ENCODE data around the gene MRTFA. TPM values are rescaled to one million over a fixed set of nuclear protein-coding genes. Genes with fewer than 3 reads are reported as not detected.
"Not testable (repeated sequence)": the region's sequence is repeated elsewhere in the genome, so short reads cannot be mapped to it uniquely, and the experiment has no call there.

Gene MRTFA
- total RNA-seq, 1 donor from 2014 or later: 53.0 TPM

DNA sequence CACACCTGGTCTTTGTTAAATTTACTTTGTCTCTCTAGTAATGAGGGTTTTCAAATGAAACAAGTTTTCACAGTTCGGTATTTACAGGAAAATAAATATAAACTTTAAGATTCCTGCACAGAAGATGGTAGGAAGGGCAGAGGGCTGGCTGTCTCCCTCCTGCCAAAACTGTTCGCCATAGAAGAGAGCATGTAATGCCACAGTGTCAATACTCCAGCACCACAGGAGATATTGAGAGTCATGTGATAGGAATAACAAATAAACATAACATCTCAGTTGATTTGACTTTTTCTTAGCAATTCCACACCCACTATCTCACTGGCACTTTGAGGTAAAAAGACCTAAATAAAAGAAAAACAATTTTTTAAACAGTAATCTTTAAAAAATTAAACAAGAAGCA is 100.9 kb downstream of the MRTFA start:
- H3K27me3 ChIP-seq (ENCODE audit: control insufficient read depth, insufficient read depth, low read length): no peaks in the 10 kb centered on the region
- TF ChIP-seq, protein P1, sequence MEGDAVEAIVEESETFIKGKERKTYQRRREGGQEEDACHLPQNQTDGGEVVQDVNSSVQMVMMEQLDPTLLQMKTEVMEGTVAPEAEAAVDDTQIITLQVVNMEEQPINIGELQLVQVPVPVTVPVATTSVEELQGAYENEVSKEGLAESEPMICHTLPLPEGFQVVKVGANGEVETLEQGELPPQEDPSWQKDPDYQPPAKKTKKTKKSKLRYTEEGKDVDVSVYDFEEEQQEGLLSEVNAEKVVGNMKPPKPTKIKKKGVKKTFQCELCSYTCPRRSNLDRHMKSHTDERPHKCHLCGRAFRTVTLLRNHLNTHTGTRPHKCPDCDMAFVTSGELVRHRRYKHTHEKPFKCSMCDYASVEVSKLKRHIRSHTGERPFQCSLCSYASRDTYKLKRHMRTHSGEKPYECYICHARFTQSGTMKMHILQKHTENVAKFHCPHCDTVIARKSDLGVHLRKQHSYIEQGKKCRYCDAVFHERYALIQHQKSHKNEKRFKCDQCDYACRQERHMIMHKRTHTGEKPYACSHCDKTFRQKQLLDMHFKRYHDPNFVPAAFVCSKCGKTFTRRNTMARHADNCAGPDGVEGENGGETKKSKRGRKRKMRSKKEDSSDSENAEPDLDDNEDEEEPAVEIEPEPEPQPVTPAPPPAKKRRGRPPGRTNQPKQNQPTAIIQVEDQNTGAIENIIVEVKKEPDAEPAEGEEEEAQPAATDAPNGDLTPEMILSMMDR (IDR thresholded peaks at IDR 0.05; ENCODE audit: insufficient read depth, low read length, poor library complexity, severe bottlenecking): no peak
- no peak for DNase-seq (ENCODE audit: low read depth)
- no peaks in the 10 kb centered on the region for H3K36me3 ChIP-seq (ENCODE audit: control insufficient read depth, insufficient read depth, low read length)
- H3K4me3 ChIP-seq (ENCODE audit: low read depth, low read length): no peak overlapping the region

DNA sequence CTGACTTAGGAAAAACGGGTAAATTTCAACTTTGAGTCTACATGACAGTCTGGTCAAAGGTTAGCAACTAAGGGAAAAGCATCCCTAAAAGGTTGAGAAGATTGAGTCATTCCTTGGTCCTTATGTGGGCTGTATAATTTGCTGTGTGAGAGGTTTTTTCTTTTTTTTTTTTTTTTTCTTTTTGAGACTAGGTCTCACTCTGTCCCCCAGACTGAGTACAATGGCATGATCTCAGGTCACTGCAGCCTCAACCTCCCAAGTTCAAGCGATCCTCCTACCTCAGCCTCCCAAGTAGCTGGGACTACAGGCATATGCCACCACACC is 101.4 kb downstream of the MRTFA start:
- TF ChIP-seq, protein P1 (IDR thresholded peaks at IDR 0.05; ENCODE audit: insufficient read depth, low read length, poor library complexity, severe bottlenecking): no peak
- no peaks in the 10 kb centered on the region for H3K27me3 ChIP-seq (ENCODE audit: control insufficient read depth, insufficient read depth, low read length)
- no peak for DNase-seq (ENCODE audit: low read depth)
- H3K36me3 ChIP-seq (ENCODE audit: control insufficient read depth, insufficient read depth, low read length): no peaks in the 10 kb centered on the region
- H3K4me3 ChIP-seq (ENCODE audit: low read depth, low read length): no peak overlapping the region

DNA sequence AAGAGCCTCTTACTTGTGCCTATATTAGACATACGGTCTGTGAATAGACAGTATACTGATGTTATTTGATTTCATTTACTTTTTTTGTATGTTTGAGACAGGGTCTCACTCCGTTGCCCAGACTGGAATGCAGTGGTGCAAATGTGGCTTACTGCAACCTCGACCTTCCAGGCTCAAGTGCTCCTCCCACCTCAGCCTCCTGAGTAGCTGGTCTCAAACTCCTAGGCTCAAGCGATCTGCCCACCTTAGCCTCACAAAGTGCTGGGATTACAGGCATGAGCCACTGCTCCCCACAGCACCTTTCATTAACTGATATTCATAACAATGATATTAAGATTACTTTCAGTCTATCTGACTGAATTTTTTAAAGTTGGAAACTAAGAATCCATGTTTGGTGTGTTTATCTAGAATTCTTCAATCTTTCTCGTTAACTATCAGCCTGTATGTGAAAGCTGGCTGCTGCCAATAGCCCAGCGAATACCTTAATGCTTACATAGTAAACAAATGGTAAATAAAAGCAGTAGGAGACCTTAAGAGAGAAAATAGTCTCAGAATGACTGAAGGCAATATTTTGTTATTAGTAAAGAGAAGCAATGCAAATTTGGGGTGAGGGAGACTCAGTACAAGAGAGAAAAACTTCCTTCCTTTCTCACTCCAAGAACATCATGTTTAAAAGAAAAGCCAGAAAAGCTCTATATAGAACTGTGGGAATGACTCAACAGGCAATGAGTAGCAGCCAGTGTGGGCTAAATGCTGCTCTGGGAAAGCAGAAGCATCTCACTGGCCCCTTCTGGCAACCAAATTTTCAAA is 101.9 kb downstream of the MRTFA start:
- no peaks in the 10 kb centered on the region for H3K36me3 ChIP-seq (ENCODE audit: control insufficient read depth, insufficient read depth, low read length)
- no peak overlapping the region for H3K4me3 ChIP-seq (ENCODE audit: low read depth, low read length)
- H3K27me3 ChIP-seq (ENCODE audit: control insufficient read depth, insufficient read depth, low read length): no peaks in the 10 kb centered on the region
- TF ChIP-seq, protein P1 (IDR thresholded peaks at IDR 0.05; ENCODE audit: insufficient read depth, low read length, poor library complexity, severe bottlenecking): no peak
- DNase-seq (ENCODE audit: low read depth): no peak

DNA sequence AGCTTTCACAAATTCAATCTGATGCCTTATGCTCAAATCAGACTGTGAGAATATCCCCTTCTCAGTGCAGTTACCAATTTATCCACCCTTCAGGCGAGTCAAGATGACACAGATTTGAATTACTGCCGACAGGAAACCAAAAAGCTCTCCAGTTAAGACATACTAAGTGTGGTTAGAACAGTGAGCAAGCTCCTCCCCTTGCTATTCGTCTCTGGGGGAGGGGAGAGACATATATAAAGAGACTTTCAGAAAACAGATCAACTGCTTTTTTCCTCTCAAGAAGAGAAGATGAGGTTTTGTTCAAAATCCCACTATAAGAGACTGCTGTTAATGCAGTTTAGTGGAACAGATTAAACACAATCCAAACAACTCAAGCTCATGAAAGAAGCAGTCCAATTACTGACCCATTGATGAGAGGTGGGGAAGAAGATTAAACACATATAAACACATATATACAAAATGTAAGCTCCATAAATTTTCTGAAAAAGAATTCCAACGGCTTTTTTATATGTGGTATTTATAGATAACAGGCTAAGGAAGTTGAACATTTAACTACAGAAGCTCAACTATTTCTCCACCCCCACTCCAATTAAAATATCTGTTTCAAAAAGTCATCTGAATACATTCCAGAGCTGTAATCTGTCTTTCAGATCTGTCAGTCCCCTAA is 102.7 kb downstream of the MRTFA start:
- Histone ChIP-seq H3K36me3 (ENCODE audit: control insufficient read depth, insufficient read depth, low read length) (no peaks in the 10 kb centered on the region), H3K4me3 (ENCODE audit: low read depth, low read length) (no peak overlapping the region), H3K27me3 (ENCODE audit: control insufficient read depth, insufficient read depth, low read length) (no peaks in the 10 kb centered on the region)
- no peak for DNase-seq (ENCODE audit: low read depth)
- TF ChIP-seq, protein P1 (IDR thresholded peaks at IDR 0.05; ENCODE audit: insufficient read depth, low read length, poor library complexity, severe bottlenecking): no peak

DNA sequence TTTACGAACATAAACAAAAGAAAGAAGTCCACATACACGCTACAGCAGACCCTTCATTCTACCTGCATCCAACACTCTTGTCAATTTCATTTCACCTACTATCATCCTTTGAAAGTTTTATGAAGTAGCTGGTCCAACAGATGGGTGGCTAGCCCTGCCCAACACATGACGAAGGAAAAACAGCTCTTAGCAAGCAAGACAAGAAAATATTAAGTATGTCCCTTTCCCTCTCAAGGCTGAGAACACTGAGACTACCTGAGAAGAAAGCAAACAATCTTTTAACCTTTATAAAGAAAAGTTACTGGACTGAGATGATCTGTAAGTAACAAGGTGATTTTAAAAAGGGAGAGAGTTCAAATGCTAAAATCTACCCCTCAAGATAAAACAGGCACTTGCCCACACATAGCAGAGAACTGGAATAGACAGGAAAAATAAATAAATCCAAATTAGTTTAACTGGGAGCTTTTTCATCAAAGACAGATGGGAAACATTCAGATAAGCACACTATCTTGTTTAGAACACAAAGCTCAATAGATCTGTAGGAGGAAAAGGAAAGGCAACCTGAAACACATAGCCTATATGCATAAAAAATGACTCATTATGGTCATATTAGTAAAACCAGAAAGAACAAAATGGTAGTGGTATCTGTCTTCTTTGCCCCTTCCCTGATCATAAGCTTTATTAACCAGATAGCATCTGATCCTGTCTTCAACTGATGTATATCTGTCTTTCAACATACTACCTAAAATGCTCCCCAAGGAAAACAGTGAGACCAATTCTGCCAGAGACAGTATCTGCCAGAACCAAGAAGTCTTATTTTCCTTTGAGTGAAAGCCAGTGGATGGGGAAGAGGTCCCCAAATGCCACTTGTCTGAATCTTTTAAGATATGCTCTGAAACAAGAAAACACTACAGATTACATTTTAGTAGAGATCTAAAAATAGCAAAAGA is 104.3 kb downstream of the MRTFA start:
- DNase-seq (ENCODE audit: low read depth): no peak
- TF ChIP-seq, protein P1 (IDR thresholded peaks at IDR 0.05; ENCODE audit: insufficient read depth, low read length, poor library complexity, severe bottlenecking): no peak
- Histone ChIP-seq H3K4me3 (ENCODE audit: low read depth, low read length) (no peak overlapping the region), H3K27me3 (ENCODE audit: control insufficient read depth, insufficient read depth, low read length) (no peaks in the 10 kb centered on the region), H3K36me3 (ENCODE audit: control insufficient read depth, insufficient read depth, low read length) (no peaks in the 10 kb centered on the region)

DNA sequence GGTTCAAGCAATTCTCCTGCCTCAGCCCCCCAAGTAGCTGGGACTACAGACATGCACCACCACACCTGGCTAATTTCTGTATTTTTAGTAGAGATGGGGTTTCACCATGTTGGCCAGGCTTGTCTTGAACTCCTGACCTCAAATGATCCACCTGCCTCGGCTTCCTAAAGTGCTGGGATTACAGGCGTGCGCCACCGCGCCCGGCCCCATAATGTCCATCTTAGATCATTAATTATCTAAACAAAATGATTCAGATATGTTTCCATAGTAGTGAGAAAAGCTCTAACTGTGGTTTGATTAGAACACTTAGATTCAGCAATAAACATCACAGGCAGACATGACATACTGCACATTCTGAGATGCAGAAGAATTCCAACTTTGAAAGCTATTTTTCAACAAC is 106.1 kb downstream of the MRTFA start:
- DNase-seq (ENCODE audit: low read depth); H3K36me3 ChIP-seq (ENCODE audit: control insufficient read depth, insufficient read depth, low read length); H3K4me3 ChIP-seq (ENCODE audit: low read depth, low read length); H3K27me3 ChIP-seq (ENCODE audit: control insufficient read depth, insufficient read depth, low read length): not testable (repeated sequence)

Data from kidney epithelial cell (primary cell).